Muscle of arm (tissue), 12 donors: ENCODE measurements around the gene HIVEP3. TPM values are rescaled to one million over a fixed set of nuclear protein-coding genes. Genes with fewer than 3 reads are reported as not detected.

ENCODE experiments used
- DNase-seq: peaks from one replicate; pipeline ENCODE4 v3.0.0-alpha.2; 2013
- polyA plus RNA-seq, 12 donors: library from polyadenylated mRNA; unstranded; fragments of 120-200 nt; gene quantifications; one replicate each; pipeline ENCODE4 v1.2.1, GENCODE V29; 2013; ENCODE audit not compliant: insufficient read length in 12 of 12

HIVEP3 gene
- polyA plus RNA-seq, 12 donors: 1.9 to 3.7 (median 2.3) TPM; not detected in 1

DNA sequence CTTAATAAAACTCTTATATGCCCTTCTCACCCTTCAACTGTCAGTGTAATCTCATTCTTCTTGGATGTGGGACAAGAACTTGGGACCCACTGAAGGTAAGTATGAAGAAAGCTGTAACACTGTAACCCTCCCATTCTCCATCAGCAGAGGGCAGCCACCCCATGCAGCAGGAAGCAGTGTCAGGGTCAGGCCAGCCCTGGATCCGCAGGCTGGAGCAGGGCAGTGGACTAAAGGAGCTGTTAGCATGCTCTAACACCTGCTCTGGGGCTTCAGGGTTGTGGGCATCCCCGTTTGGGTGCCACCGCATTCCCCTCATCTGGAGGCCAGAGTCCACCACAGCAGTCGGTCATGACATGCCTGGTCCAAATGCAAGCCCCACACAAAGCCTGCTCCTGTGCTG is 156.5 kb downstream of the HIVEP3 start:
- no peak for DNase-seq

DNA sequence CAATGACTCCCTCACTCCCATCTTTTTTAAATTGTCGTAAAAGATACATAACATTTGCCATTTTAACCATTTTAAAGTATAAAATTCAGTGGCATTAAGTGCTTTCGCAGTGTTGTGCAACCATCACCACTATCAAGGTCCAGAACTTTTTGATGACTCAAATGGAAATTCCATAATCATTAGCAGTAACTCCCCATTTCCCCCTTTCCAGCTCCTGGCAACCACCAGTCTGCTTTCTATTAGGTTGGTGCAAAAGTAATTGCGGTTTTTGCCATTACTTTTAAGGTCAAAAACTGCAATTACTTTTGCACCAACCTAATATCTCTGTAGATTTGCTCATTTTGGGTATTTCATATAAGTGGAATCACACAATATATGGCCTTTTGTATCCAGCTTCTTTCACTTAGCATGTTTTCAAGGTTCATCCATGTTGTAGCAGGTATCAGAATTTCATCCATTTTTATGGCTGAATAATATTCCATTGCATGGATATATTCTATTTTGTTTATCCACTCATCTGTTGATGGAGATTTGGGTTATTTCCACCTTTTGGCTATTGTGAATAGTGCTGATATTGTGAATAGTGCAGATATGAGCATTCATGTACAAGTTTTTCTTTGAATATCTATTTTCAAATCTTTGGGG is 159.7 kb downstream of the HIVEP3 start:
- no peak for DNase-seq

DNA sequence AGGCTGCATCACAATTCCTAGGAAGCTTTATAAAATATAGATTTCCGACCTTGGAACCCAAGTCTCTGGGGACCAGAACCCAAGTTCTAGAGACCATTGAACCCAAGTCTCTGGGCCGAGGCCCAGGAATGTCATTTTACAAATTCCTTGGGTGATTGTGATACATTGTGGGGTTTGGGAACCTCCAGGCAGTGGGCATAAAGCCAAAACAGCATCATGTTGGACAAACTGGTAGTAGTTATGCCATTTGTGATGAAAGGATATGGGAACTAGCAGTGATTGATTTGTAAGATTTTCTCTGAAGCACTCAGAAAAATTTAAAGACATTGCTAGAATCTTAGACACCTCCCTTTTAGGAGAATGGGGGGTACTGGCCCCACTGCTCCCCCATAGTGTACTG is 160.2 kb downstream of the HIVEP3 start:
- DNase-seq: no peak

DNA sequence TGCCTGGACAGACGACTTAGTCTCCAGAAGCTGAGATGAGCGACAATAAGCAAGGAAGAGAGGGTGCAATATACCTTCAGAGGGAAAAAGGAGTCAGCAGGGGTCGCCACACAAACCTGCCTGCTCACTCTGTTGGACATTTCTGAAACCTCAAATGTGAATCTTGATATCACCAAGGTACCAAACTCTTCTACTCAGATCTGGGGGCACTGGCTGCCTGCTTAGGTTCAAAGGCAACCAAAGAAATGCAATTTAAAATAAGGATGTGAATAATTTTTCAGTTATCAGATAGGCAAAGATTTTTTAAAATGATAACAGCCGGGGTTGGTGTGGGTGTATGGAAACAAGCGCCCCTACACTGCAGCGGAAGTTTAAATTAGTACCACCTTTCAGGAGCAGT is 164.2 kb downstream of the HIVEP3 start:
- no peak for DNase-seq

DNA sequence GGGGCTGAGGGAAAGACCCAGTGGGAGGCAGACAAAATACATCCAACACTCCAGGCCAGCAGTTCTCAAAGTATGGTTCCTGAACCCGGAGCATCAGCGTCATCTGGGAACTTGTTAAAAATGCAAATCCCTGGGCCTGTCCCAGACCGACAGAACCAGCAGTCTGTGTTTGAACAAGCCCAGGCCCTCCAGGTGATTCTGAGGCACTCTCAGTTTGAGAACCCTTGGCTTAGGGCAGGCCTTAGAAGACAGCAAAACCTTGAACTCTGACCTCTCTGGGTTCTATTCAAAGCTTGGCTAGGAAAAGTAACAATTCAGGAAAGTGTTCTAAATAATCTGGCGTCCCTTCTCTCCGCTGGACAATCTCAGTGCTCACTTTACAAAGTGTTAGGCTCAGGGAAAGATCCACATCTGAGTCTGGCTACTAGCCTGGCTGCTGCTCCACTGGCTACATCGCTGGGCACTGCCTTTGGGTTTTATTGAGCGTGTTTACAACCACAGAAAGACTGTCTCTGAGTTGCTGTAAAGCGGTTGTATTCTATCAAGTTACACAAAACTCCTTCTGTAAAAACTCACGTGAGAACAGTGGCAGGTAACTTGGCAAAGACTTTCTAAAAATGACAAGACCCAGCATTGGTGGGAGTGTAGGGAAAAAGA is 166.1 kb downstream of the HIVEP3 start:
- no peak for DNase-seq

DNA sequence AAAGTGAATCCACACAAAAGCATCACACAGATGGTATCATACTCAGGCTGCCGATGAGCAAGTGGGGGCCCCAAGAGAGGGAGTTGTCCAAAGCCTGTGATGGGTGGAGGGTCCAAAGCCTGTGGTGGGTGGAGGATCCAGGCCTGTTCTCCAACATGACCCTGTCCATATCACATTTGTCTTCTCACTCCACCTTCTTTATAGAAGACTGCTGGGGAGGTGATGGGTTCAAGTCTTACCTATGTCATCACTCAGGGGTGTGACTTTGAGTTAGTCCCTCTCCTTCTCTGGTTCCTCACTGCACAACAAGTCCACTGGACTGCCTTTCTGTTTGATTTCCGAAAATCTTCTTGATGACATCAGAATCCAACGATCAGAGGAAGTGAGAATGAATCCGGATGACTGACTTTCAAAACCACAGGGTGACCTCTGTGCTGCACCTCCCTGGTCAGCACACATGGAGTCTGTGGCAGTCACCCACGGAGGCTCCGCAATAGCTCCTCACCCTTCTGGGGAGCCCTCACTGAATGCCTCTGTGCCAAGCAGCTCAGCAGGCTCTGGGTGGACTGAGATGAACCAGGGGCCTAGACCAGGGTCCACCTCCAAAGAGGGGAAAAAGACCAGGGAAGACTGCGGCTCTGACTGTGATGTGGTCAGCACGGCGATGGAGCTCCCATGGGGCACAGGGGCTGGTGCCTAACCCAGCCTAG is 166.8 kb downstream of the HIVEP3 start:
- DNase-seq: no peak

DNA sequence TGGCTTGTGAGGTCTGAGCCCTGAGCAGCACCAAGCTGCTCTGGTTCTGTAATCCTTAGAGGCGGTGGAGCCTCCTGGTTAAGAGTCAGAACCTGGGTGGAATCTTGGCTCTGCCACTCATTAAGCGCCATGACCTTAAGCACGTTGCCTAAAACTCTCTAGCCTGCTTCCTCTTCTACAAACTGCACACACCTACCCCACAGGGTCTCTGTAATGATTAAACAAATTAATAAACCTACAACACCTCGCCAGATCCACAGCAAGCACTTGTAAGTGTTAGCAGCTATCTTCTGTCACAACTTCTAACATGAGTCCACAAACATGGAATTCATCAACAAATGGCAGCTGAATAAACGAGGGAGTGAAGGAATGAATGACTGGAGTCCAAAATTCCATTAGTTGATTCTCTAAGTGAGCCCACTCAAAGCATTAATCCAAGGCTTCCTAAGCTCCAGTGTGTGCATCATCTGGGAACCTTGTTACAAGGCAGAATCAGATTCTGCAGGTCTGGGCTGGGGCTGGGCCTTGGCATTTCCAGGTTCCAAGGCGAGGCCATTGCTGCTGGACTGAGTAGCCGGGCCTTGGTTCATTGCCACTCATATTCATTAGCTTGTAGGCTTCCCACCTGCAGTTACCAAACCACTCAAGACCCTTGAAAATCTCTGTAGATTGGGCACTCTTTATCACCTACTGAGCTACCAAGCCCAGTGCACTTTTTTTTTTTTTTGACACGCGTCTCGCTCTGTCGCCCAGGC is 168.6 kb downstream of the HIVEP3 start:
- DNase-seq: no peak

DNA sequence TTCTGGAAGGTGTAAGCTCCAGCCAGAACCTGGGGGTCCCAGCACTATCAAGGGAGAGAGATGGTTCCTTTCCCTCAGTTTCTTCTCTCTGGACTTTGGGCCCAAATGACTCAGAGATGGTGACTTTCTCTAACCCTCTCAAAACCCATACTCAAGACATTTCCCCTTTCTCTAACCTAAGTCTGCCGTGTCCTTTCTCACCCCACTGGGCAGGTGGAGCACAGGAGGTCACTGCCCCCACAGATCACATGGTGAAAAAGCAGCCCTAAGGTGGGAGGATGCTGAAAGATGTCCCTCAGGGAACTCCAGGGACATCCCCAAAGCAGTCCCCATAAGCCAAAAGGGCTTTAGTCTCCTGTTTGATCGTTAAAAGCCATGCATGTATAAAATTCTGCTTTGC is 173.7 kb downstream of the HIVEP3 start:
- no peak for DNase-seq

DNA sequence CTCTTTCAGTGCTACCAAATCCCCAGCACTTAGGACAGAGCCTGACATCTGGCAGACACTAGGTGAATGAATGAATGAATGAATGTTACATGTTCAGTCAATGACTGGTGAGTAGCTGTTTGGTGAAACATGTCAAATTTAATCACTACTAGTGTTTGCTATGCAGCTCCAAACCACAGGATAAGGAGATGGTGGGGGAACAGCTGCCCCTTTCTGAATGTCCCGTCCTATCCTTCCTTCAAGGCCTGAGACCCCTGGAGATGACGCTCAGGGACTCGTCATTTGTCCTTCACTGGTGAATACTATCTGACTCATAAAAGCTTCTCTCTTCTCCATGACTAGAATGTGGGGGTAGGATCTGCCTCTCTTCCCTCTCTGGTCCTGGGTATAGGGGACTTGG is 175.4 kb downstream of the HIVEP3 start:
- no peak for DNase-seq

DNA sequence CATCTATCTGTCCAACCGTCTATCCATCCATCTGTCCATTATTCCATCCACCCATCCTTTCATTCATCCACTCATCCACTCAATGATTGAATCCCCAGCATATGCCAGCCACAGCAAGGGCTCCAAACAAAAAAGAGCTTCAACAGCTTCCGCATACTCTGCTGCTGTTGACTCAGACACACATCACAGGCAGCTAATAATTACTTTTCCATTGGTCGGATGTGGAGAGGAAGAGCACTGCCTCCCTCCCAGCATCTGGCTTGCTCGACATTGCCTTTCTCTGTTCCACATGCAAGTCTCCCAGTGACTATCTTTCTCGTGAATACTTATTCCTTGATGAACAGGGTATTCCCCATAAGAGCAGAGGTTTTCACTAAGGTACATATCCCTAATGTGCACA is 176.5 kb downstream of the HIVEP3 start:
- DNase-seq: no peak

DNA sequence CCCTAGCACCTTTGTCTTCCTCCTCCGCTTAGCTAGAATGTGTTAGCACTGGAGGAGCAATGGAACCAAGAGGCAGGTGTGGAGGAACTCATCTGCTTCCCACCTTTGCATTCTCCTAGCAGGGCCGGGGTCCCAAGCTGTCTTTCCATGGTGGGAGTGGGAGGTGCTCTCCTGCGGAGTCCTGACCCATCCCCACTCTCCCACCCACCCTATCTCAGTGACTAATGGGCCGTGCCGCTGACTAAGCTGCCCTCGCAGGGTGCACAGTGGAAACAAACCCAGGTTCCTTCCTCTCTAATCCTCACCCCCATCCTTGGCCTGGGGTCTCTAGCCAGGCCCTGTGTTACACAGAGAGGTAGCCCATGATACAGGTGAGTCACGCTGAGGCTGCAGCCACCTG is 177.5 kb downstream of the HIVEP3 start:
- DNase-seq: no peak

DNA sequence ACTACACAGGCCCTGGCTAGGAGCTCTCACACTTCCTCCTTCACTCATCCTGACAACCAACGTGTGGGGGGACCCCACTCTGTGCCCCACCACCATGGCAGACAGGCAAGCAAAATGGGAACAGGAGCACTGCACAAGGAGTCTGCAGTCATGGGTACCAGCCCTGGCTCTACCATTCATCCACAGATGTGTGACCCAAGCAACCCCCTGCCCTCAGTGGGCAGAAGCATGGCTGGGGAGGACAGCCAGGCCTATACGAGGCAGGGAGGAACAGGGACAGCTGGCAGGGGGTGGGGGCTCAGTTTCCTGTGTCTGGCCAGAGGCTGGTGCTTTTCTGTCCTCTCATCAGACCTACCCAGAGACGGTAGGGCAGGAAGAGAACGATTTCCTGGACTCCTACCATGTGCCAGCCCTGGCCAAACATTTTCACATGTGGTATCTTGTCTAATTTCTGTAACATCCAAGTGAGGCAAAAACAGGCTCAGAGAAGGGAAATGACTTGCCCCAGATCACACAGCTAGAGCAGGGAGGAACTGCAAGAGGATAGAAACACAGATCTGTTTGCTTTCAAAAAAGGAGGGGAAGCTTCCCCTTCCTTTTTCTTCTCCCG is 178.0 kb downstream of the HIVEP3 start:
- DNase-seq: no peak

DNA sequence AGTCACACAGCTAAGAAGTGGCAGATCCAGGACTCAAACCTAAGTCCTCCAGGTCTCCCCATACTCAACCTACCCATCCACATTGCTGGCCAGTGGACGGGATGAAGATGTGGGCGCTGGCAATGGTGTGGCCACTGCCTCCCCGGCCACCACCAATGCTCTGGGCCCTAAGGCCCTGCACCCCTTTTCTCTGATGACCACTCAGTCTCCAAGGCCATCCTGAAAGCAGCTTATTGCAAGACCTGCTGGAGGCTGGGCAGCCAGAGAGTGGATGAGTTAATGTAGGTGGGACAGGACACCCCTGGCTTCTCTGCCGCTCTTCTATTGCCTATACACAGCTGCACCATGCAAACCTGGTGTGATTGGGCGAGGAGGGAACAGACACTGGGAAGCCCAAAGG is 178.7 kb downstream of the HIVEP3 start:
- no peak for DNase-seq

DNA sequence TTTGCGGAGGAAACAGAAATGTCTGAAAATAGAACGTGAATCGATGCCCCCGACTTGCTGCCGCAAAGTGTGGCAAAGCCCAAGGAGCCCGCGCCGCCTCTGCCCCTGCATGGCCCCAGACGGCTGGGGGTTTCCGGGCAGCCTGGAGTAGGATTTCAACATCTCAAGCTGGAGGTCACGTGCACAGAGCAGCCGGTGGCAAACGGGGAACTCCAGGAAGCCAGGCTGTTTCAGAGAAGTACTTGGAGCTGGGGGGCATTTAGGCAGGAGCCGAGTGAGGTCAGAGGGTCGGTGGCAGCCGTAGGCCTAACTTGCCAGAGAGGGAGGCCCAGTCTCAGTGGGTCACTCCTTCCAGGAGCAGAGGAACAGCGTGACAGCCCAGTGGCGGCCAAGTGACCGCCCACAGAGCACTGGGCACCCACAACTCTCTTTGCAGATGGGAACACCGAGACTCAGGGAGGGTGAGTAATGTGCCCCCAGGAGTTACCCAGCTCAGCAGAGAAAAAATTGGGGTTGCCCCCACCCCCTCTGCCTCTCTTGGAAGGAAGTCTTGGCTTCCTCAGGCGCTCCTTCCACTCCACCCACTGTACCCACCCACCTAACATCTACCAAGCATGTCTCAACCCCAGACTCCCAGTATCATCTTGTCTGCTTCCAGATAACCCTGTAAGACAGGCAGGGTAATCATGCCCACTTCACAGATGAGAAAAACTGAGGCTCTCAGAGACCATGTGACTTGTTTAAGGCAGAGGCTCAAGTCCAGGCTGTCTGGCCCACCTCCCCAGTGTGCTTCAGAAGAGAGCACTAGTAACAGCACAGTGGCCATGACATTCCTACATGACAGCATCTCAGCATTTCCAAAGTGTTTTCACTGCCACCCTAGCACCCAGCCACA is 179.4 kb downstream of the HIVEP3 start:
- DNase-seq: peak; percentile 52

DNA sequence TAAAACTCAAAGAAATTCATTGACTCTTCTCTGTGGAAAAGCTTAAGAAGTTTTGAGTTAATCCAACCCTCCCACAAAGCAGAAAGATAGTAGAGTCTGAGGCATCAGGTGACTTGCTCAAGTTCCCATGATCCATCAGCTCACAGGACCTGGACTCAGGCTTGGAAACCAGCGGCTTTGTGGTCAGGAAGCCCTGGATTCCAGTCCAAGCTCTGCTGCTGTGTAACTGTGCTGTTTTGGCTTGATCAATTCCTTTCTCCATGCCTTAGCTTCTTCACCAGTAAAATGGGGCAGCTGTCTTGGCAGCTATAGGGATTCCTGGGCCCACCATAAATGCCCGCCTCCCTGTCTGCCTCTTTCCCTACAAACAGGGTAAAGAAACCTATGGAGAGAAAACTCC is 180.2 kb downstream of the HIVEP3 start:
- no peak for DNase-seq

DNA sequence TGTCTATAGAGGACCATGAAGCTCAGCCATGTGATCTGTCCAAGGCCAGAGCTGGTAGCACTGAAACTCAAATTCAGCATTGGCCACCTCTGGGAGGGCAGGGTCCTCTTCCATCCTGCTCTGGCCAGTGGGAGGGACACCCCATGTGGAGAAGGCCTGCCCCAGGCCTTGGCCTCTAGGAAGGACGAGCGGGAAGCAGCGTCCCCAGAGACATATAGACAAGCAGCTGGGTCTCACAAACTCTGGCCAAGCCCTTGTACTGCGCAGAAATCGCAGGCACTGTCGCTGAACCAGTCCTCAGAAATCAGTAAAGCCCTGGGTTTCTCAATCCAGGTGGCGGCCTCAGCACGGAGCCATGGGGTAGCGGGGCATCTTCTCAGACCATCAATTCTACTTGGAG is 180.7 kb downstream of the HIVEP3 start:
- no peak for DNase-seq

DNA sequence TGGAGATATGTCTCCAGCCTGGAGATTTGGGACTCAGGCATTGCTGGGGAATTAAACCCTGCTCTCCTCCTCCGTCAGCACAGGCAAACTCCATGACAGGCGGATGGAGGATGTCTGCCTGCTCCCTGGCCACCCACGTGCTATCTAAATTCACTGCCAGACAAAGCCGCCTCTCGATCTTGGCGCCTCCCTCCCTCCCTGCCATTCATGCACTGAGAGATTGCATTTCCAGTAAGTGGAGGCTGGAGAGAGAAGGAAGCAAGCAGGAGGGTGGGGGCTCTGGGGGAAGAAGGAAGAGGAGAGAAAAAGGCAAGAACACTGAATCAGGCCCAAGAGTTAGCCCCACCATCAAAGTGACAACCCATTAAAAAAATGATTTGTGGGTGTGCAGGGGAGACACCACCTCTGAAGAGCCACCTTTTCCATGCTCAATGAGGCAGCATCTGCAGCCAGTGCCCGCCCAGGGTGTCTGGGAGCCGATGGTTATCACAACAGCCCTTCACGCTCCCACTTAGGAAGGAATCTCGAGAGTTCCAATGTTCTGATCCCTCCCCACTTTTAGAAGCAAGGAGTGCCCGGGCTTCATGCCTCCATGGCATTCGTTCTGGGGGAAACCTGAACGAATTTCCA is 183.0 kb downstream of the HIVEP3 start:
- DNase-seq: no peak

DNA sequence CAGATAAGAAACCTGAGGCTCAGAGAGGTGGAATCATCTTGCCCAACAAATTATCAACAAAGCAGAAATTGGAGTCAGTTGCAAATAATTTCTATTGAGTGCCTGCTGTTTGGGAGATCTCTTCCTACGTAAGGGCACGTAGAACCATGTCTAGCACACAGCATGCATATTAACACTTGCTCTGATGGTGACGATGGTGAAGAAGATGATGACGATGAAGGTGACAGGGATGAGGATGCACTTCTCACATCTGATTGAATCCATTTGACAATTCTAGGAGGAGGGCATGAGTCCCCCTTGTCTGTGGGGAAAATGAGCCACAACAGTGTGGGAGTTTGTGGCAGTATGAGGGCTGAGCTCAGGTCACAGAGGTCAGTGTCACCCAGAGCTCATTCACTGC is 183.6 kb downstream of the HIVEP3 start:
- DNase-seq: no peak

DNA sequence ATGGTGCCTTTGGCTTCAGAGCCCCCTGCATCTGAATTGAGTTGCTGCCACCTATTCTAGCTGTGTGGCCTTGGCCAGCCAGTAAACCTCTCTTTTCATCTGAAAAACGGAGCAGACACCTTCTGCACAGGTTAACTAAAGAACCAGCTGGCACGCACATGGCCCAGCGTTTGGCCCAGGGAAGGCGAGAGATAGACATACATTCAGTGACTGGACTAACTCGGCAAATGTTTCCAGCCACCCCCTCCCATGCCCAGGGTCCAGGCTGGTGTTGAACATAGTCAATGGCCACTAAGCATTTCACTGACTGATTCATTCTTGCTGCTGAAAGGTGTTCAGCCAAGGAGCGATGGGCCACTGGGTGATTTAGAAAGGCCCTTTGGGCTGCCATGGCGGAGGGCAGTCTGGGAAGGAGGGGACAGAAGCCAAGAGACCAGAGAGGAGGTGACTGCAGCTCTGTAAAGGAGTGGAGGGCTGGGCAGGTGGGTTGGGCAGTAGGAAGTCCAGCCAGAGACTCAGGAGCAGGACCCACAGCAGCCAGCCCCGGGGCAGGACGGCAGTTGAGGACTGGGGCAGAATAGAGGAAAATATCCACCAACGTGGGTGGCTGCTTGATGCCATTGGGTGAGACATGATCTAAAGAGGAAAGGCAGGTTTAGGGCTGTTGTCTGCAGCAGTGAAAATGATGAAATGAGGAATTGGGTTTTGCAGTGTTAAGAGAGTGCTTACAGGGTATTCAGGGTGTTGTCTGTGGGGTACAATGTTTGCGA is 184.3 kb downstream of the HIVEP3 start:
- no peak for DNase-seq

DNA sequence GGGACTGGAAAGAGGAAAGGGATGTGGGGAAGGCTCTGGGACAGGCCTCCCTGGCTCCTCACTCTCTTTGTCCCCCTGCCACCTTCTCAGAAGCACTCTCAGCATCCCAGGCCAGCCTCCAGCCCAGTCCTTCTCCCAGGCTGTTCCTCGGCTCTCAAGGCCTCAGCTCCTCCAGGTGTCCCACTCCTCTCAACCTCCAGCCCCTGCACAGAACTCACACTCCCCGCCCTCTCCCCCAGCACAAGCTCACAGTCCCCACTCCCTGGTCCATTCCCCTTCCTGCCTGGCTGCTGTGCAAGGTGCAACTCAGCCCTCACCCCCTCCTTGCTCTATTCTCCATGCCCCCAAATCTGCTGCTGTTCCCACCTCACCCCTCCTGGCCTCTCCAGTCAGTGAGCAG is 185.0 kb downstream of the HIVEP3 start:
- no peak for DNase-seq
